K562 treated with DMSO at 1 percent for 12 hours (cell line): Measurements from ENCODE around the gene OR4D9. TPM values are rescaled to one million over a fixed set of nuclear protein-coding genes. Genes with fewer than 3 reads are reported as not detected.

Experiments
- total RNA-seq: library from RNA; unstranded; fragments of 300-600 nt; gene quantifications from 2 replicates; pipeline ENCODE4 v1.2.3, GENCODE V29; 2022; ENCODE audit not compliant: insufficient read depth

The OR4D9 gene
- total RNA-seq: not detected in 2 replicates

DNA sequence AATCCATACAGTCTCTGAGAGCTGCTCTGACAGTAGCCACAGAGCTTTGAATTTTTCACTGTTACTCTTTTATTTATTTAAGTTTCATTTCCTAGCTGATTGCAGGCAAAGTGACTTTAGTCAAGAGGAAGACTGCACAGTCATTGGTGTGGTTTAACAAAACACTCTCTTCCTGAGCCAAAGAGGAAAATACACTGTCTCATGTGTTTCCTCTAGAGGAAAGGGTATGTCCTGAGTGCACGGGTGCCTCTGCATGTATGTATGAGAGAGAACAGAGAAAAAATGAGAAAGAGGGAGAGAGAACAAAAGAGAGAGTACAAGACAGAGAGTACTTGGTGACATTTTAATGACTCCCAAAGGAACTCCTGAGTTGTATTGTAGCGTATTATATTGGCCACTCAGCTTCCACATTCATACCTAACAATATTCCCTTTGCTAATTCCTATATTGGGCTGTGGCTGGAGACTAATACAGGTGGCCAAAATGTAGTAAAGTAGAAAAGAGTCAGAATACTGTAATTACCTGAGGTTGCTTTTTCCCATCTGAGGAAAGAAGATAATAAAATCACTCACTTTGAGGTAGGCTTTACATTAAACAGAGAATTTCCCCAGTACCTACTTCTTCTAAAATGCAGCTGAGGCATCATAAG, at the start of gene OR4D9:
Gene OR4D9 (plus strand): TSS at position 599 of the 649 bp plus-strand sequence. CDS start 3,374 bp downstream, outside the sequence.

DNA sequence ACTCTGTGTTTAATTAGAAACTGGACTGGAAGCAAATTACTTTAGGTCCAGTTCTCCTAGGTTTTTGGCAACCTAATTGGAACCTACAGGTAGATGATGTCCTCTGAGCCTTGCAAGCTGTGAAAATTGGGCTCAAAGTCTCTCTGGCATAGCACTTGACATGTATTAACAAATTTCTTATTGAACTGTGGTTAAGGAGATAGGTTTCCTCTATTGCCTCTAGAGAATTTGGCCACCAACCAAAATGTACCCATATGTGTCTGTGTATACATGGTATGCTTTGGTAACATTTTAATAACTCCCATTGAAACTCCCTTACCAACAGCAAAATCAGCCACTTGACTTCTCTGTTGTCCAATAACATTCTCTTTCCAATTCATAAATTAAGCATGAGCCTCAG, 38.3 kb upstream of the OR4D9 start, which contains the start of gene OR4D10:
Gene OR4D10 (plus strand): TSS at position 301 of the 400 bp plus-strand sequence. CDS start 4,115 bp downstream, outside the sequence.

DNA sequence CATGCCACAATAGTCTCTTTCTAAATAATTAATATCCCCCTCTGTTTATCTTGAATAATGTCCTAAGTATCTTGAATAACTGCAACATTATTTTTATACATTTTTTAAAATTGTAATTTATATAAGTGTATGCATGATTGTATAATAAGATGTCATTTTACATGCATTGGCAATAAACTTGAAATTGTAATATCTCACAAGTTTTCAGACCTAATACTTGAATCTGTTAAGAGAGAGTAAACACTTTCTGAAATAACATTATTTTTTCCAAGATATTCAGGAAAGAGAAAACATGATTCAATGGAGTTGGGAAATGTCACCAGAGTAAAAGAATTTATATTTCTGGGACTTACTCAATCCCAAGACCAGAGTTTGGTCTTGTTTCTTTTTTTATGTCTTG, 8.1 kb upstream of the OR4D9 start, which contains the start of gene OR4D11:
Gene OR4D11 (plus strand): TSS at position 301 of the 400 bp plus-strand sequence. CDS start 0 bp downstream, at position 301.

Other genes starting within 250 kb of the OR4D9 start
- not detected in 2 replicates for gene OR5AN1, start 152.6 kb upstream of the OR4D9 start, total RNA-seq
- not detected in 2 replicates for gene OR5A2, start 85.1 kb upstream of the OR4D9 start, total RNA-seq
- not detected in 2 replicates for gene OR5A1, start 75.1 kb upstream of the OR4D9 start, total RNA-seq
- gene OR4D6, start 54.6 kb upstream of the OR4D9 start, total RNA-seq: not detected in 2 replicates
- not detected in 2 replicates for gene OR4D10, start 38.2 kb upstream of the OR4D9 start, total RNA-seq
- not detected in 2 replicates for gene OR4D11, start 8.0 kb upstream of the OR4D9 start, total RNA-seq
- gene OSBP, start 104.2 kb downstream of the OR4D9 start, total RNA-seq: 16.7 and 50.3 TPM in 2 replicates
- gene PATL1, start 157.5 kb downstream of the OR4D9 start, total RNA-seq: 9.2 and 40.2 TPM in 2 replicates
- not detected in 2 replicates for gene OR10V1, start 202.3 kb downstream of the OR4D9 start, total RNA-seq
- gene STX3, start 243.8 kb downstream of the OR4D9 start, total RNA-seq: 60.3 and 134 TPM in 2 replicates